SU-DHL-6 (cell line): ENCODE results near the gene LCNL1.

Experiments used
- H2AFZ ChIP-seq: fragments of 200-600 bp; sonication (generic); 2 replicates; pipeline ENCODE4 v1.6.1; 2014; ENCODE audit warnings: low read depth, mild to moderate bottlenecking, moderate library complexity, mixed read lengths, antibody characterized with exemption, low read length; ENCODE audit not compliant: severe bottlenecking
- H3F3A ChIP-seq: fragments of 200-600 bp; shearing (Covaris generic); 2 replicates; pipeline ENCODE4 v1.6.0; 2016; ENCODE audit warnings: antibody characterized with exemption, mild to moderate bottlenecking; ENCODE audit not compliant: insufficient read depth
- H3K27ac ChIP-seq: fragments of 200-600 bp; sonication (generic); 2 replicates; pipeline ENCODE4 v1.5.1; 2016; ENCODE audit warnings: low read depth, mild to moderate bottlenecking, low read length, moderate library complexity, mixed read lengths
- H3K27me3 ChIP-seq: fragments of 200-600 bp; sonication (generic), shearing (Covaris generic); 2 replicates; pipeline ENCODE4 v1.6.0; 2014; ENCODE audit warnings: mild to moderate bottlenecking, low read length
- H3K36me3 ChIP-seq: fragments of 200-600 bp; sonication (generic); 2 replicates; pipeline ENCODE4 v1.6.1; 2014; ENCODE audit warnings: mild to moderate bottlenecking, low read length, mixed read lengths
- H3K4me2 ChIP-seq: fragments of 300-600, 200-600 bp; shearing (Covaris generic), sonication (generic); 2 replicates; pipeline ENCODE4 v1.6.0; 2014; ENCODE audit warnings: low read length, low read depth, mild to moderate bottlenecking; ENCODE audit not compliant: poor library complexity, severe bottlenecking
- H3K4me3 ChIP-seq: fragments of 200-600 bp; sonication (generic); 2 replicates; pipeline ENCODE4 v1.5.1; 2014; ENCODE audit warnings: antibody characterized with exemption, low read length, mild to moderate bottlenecking, mixed read lengths; ENCODE audit not compliant: insufficient read depth, poor library complexity, severe bottlenecking
- H3K79me2 ChIP-seq: fragments of 200-600 bp; sonication (generic); 2 replicates; pipeline ENCODE4 v1.6.1; 2014; ENCODE audit warnings: mild to moderate bottlenecking, low read length, moderate library complexity; ENCODE audit not compliant: insufficient read depth
- H3K9ac ChIP-seq: fragments of 200-600 bp; sonication (generic); 2 replicates; pipeline ENCODE4 v1.7.0; 2014; ENCODE audit warnings: mild to moderate bottlenecking, low read length
- H3K9me2 ChIP-seq: fragments of 200-600 bp; sonication (generic); replicated peaks from 2 replicates; pipeline ENCODE4 v1.6.1; 2014; ENCODE audit warnings: low read length; ENCODE audit not compliant: insufficient read depth
- H3K9me3 ChIP-seq: fragments of 200-600 bp; sonication (generic); 2 replicates; pipeline ENCODE4 v1.6.1; 2014; ENCODE audit warnings: low read length, mixed read lengths; ENCODE audit not compliant: insufficient read depth
- H4K20me1 ChIP-seq: fragments of 200-600 bp; sonication (generic); 2 replicates; pipeline ENCODE4 v1.6.1; 2014; ENCODE audit warnings: low read depth, mild to moderate bottlenecking, antibody characterized with exemption, low read length, moderate library complexity, mixed read lengths
- EZH2phosphoT487 ChIP-seq: fragments of 200-600 bp; sonication (generic), shearing (Covaris generic); conservative IDR thresholded peaks from 2 replicates; pipeline ENCODE4 v1.6.1; 2018; ENCODE audit warnings: mild to moderate bottlenecking, antibody characterized with exemption, low read length, moderate library complexity, mixed read lengths
- TF ChIP-seq, protein P1 (sequence below): fragments of 200-600 bp; sonication (generic); IDR thresholded peaks from one replicate; pipeline ENCODE4 v1.5.1; 2017; ENCODE audit warnings: antibody characterized with exemption, mild to moderate bottlenecking, low read length, moderate library complexity; ENCODE audit not compliant: insufficient read depth, poor library complexity, severe bottlenecking

The LCNL1 gene

DNA sequence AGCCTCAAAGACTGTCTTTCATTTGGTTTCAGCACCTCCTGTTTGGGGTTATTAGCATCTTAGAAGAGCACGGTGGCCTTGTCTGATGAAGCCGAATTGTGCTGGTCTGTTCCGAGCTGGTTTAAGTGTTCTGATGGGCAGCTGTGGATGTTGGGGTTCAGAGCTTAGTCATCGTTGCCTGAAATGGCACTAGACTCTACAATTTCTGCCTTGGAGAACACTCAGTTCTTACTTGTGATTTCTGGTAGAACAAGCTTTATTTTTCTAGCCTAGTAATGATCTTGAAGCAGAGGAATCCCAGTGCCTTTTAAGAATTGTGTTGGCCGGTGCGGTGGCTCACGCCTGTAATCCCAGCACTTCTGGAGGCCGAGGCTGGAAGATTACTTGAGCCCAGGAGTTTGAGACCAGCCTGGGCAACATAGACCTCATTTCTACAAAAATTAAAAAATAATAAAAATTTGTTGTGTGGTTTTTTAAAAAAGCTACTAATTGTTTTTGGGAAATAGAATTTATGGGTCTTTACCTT lies 46.1 kb upstream of the LCNL1 start:
- no peaks in the 10 kb centered on the region for H4K20me1 ChIP-seq
- H3K4me3 ChIP-seq: no peak overlapping the region
- H3F3A ChIP-seq: peaks cover 10% of the 10 kb centered on the region
- no peak overlapping the region for H3K9ac ChIP-seq
- no peaks in the 10 kb centered on the region for H3K36me3 ChIP-seq
- no peak overlapping the region for H3K4me2 ChIP-seq
- H3K27ac ChIP-seq: no peak overlapping the region
- no peaks in the 10 kb centered on the region for H3K9me2 ChIP-seq
- no peak overlapping the region for H2AFZ ChIP-seq
- H3K27me3 ChIP-seq: no peaks in the 10 kb centered on the region
- no peak for TF ChIP-seq EZH2phosphoT487
- TF ChIP-seq, protein P1, sequence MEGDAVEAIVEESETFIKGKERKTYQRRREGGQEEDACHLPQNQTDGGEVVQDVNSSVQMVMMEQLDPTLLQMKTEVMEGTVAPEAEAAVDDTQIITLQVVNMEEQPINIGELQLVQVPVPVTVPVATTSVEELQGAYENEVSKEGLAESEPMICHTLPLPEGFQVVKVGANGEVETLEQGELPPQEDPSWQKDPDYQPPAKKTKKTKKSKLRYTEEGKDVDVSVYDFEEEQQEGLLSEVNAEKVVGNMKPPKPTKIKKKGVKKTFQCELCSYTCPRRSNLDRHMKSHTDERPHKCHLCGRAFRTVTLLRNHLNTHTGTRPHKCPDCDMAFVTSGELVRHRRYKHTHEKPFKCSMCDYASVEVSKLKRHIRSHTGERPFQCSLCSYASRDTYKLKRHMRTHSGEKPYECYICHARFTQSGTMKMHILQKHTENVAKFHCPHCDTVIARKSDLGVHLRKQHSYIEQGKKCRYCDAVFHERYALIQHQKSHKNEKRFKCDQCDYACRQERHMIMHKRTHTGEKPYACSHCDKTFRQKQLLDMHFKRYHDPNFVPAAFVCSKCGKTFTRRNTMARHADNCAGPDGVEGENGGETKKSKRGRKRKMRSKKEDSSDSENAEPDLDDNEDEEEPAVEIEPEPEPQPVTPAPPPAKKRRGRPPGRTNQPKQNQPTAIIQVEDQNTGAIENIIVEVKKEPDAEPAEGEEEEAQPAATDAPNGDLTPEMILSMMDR: no peak
- H3K79me2 ChIP-seq: no peaks in the 10 kb centered on the region
- H3K9me3 ChIP-seq: no peaks in the 10 kb centered on the region

- H3K9me2 ChIP-seq: no peaks in the 10 kb centered on the region
- H3K9me3 ChIP-seq: no peaks in the 10 kb centered on the region
- no peak overlapping the region for H3K9ac ChIP-seq
- no peak for TF ChIP-seq EZH2phosphoT487
- TF ChIP-seq, protein P1: no peak
- peaks cover 10% of the 10 kb centered on the region for H3F3A ChIP-seq
- no peak overlapping the region for H3K4me3 ChIP-seq
- H3K27me3 ChIP-seq: no peaks in the 10 kb centered on the region
- no peaks in the 10 kb centered on the region for H3K79me2 ChIP-seq
- H3K27ac ChIP-seq: no peak overlapping the region
- H3K4me2 ChIP-seq: no peak overlapping the region
- no peaks in the 10 kb centered on the region for H3K36me3 ChIP-seq
- H4K20me1 ChIP-seq: no peaks in the 10 kb centered on the region
- H2AFZ ChIP-seq: no peak overlapping the region
Observed at GRCh38 chr9:136937186-136938001, 45.4 kb upstream of the LCNL1 start.

DNA sequence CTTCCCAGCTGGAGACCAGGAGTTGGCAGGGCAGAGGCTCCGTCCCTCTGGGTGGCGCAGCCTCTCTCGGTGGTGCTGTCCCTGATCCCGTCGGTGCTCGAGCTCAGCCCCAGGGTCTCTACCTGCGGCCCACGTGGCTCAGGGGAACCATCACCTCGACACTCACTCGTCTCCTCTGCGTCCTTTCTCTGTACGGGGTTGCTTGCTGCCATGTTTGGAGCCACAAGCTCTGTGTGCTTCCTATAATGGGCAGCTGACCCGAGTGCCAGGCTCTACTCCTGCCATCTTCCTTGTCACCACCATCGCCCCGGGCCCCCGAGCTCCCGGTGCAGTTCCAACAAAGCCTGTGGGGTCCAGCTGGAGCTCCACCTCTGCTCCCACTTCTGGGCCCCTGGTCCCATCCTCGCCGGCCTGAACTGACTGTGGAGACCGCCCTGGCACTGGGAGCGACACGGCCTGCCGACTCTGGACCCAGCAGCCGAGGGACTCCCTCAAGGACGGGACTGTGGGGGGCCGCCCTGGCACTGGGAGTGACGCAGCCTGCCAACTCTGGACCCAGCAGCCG lies 43.3 kb upstream of the LCNL1 start:
- H4K20me1 ChIP-seq: no peaks in the 10 kb centered on the region

More for the DNA sequence above, 43.3 kb upstream of the LCNL1 start:
- Histone ChIP-seq H3K36me3 (no peaks in the 10 kb centered on the region), H3K9ac (no peak overlapping the region), H3K27me3 (no peaks in the 10 kb centered on the region), H3K4me2 (no peak overlapping the region), H2AFZ (no peak overlapping the region), H3K27ac (no peak overlapping the region), H3K79me2 (peaks cover 8% of the 10 kb centered on the region), H3F3A (peaks cover 10% of the 10 kb centered on the region), H3K9me2 (no peaks in the 10 kb centered on the region), H3K9me3 (no peaks in the 10 kb centered on the region), H3K4me3 (no peak overlapping the region)
- TF ChIP-seq, protein P1: no peak
- no peak for TF ChIP-seq EZH2phosphoT487
